GM19468 (cell line): ENCODE results near the gene COX7A2L.

Experiments used
- ATAC-seq: cut with Tn5 transposase; IDR thresholded peaks from one replicate; pipeline ENCODE4 v1.9.1; 2021; ENCODE audit warnings: mild to moderate bottlenecking, moderate library complexity, moderate number of reproducible peaks; ENCODE audit not compliant: unreplicated experiment; ENCODE audit errors: extremely low read depth

COX7A2L gene

GRCh38 chr2:42324244-42324643, 36.8 kb downstream of the COX7A2L start:
- no peak for ATAC-seq

GRCh38 chr2:42321452-42322064, 39.5 kb downstream of the COX7A2L start:
- no peak for ATAC-seq

- ATAC-seq = no peak
Observed at GRCh38 chr2:42319265-42319664, 41.8 kb downstream of the COX7A2L start.

GRCh38 chr2:42317945-42318344, 43.1 kb downstream of the COX7A2L start:
- no peak for ATAC-seq

GRCh38 chr2:42317486-42317885, 43.5 kb downstream of the COX7A2L start:
- ATAC-seq = no peak

- no peak for ATAC-seq
Observed at GRCh38 chr2:42316910-42317309, 44.1 kb downstream of the COX7A2L start.

- ATAC-seq = no peak
Observed at GRCh38 chr2:42315844-42316470, 45.1 kb downstream of the COX7A2L start.

- no peak for ATAC-seq
Observed at GRCh38 chr2:42314892-42315468, 46.0 kb downstream of the COX7A2L start.

- ATAC-seq = no peak
Observed at GRCh38 chr2:42312106-42312505, 48.9 kb downstream of the COX7A2L start.

- ATAC-seq = no peak
Observed at GRCh38 chr2:42310007-42310515, 51.0 kb downstream of the COX7A2L start.

- ATAC-seq = no peak
Observed at GRCh38 chr2:42309366-42309765, 51.7 kb downstream of the COX7A2L start.

- no peak for ATAC-seq
Observed at GRCh38 chr2:42307180-42307579, 53.8 kb downstream of the COX7A2L start.

- ATAC-seq = no peak
Observed at GRCh38 chr2:42304059-42304713, 56.8 kb downstream of the COX7A2L start.

GRCh38 chr2:42303252-42303651, 57.8 kb downstream of the COX7A2L start:
- ATAC-seq = no peak

- no peak for ATAC-seq
Observed at GRCh38 chr2:42300527-42300926, 60.5 kb downstream of the COX7A2L start.
